Measurements from ENCODE around the gene MEN1.

The MEN1 gene

GRCh38 chr11:64845129-64845775 is 34.9 kb upstream of the MEN1 start:
- no peak for DNase-seq

GRCh38 chr11:64844330-64845128 is 34.2 kb upstream of the MEN1 start, which contains the start of gene CDC42BPG:
Gene CDC42BPG, minus strand, starts transcription at chr11:64844653. Its CDS starts 84 bp downstream, at chr11:64844569.
- DNase-seq: peak; percentile 62 to 69

- DNase-seq: no peak
Measured at GRCh38 chr11:64843686-64844329, 33.5 kb upstream of the MEN1 start.

GRCh38 chr11:64842851-64843685 is 32.7 kb upstream of the MEN1 start:
- DNase-seq: no peak

GRCh38 chr11:64842366-64842759 is 32.0 kb upstream of the MEN1 start:
- DNase-seq: no peak

GRCh38 chr11:64841592-64842365 is 31.4 kb upstream of the MEN1 start:
- DNase-seq: no peak

GRCh38 chr11:64839887-64840782 is 29.8 kb upstream of the MEN1 start:
- DNase-seq: no peak

- no peak for DNase-seq
Measured at GRCh38 chr11:64839335-64839734, 29.0 kb upstream of the MEN1 start.

- no peak for DNase-seq
Measured at GRCh38 chr11:64838600-64839334, 28.4 kb upstream of the MEN1 start.

GRCh38 chr11:64837887-64838351 is 27.6 kb upstream of the MEN1 start:
- no peak for DNase-seq

- no peak for DNase-seq
Measured at GRCh38 chr11:64836448-64837072, 26.2 kb upstream of the MEN1 start.

GRCh38 chr11:64835616-64836447 is 25.5 kb upstream of the MEN1 start:
- DNase-seq: no peak

GRCh38 chr11:64834723-64835615 is 24.6 kb upstream of the MEN1 start:
- no peak for DNase-seq

- no peak for DNase-seq
Measured at GRCh38 chr11:64834031-64834722, 23.8 kb upstream of the MEN1 start.

- DNase-seq: no peak
Measured at GRCh38 chr11:64833509-64833908, 23.2 kb upstream of the MEN1 start.

- no peak for DNase-seq
Measured at GRCh38 chr11:64833198-64833502, 22.8 kb upstream of the MEN1 start.
